Mammary epithelial cell (primary cell): ENCODE data around the gene DKK3.

Experiments
- CTCF ChIP-seq, 2 donors: IDR thresholded peaks in 1 of 2; conservative IDR thresholded peaks in 1 of 2; 2 replicates each; pipeline ENCODE4 v1.5.1; 2011 to 2012; ENCODE audit warnings: inconsistent platforms in 2 of 2, low read length in 2 of 2, mild to moderate bottlenecking in 2 of 2, control low read depth in 1 of 2, low read depth in 1 of 2; ENCODE audit not compliant: insufficient read depth in 1 of 2; ENCODE audit errors: extremely low read depth in 1 of 2
- EZH2 ChIP-seq: IDR thresholded peaks from 2 replicates; pipeline ENCODE4 v1.6.1; 2012; ENCODE audit warnings: low read length, inconsistent platforms, borderline replicate concordance

- no peak for TF ChIP-seq CTCF (conservative IDR thresholded peaks at IDR 0.05 in 1 of 2, IDR thresholded peaks at IDR 0.05 in 1 of 2; ENCODE audit: extremely low read depth in 1 of 2, insufficient read depth in 1 of 2, low read depth in 1 of 2, low read length in 2 of 2)
- no peak for TF ChIP-seq EZH2
These were observed 10.2 kb downstream of the DKK3 start for GRCh38 chr11:11998091-11998781.
